GM12874 (cell line): ENCODE measurements around the gene XRCC4.

ENCODE experiments used
- TF ChIP-seq, protein P1 (sequence below): IDR thresholded peaks from 2 replicates; pipeline ENCODE4 v1.5.1; 2011; ENCODE audit warnings: low read depth, mild to moderate bottlenecking, control low read depth, low read length, moderate library complexity; ENCODE audit not compliant: insufficient read depth

Gene XRCC4

DNA sequence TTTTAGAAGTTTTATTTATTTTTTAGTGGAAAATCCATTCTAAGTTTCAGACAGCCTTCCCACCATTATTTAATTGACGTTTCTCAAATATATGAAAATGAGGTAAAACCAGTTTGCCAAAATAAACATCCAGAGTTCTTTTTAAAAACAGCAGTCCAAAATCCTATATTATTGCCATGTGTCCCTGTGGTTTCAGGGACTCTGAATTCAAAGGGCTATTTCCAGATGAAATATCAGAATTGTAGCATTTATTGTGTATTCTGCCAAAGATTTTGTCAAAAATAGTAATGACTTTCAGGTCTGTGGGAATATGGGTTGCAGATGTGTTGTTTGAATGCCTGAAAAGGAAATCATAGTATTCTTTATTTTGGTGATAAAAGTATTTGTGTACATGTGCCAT lies 41.6 kb downstream of the XRCC4 start:
- TF ChIP-seq, protein P1, sequence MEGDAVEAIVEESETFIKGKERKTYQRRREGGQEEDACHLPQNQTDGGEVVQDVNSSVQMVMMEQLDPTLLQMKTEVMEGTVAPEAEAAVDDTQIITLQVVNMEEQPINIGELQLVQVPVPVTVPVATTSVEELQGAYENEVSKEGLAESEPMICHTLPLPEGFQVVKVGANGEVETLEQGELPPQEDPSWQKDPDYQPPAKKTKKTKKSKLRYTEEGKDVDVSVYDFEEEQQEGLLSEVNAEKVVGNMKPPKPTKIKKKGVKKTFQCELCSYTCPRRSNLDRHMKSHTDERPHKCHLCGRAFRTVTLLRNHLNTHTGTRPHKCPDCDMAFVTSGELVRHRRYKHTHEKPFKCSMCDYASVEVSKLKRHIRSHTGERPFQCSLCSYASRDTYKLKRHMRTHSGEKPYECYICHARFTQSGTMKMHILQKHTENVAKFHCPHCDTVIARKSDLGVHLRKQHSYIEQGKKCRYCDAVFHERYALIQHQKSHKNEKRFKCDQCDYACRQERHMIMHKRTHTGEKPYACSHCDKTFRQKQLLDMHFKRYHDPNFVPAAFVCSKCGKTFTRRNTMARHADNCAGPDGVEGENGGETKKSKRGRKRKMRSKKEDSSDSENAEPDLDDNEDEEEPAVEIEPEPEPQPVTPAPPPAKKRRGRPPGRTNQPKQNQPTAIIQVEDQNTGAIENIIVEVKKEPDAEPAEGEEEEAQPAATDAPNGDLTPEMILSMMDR: no peak

DNA sequence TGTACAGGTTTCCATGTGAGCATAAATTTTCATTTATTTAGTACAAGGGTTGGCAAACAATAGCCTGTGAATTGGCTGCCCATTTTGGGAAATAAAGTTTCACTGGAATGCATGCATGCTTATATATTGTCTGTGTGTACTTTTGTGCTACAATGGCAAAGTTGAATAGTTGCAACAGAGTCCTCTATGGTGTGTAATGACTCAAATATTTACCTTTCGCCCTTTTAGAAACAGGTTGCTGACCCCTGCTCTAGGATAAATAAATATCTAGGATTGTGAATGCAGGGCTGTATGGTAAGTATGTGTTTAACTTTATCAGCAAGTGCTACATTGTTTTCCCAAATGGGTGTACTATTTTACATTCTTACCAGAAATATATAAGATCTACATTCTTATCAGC lies 47.2 kb downstream of the XRCC4 start:
- TF ChIP-seq, protein P1: no peak

DNA sequence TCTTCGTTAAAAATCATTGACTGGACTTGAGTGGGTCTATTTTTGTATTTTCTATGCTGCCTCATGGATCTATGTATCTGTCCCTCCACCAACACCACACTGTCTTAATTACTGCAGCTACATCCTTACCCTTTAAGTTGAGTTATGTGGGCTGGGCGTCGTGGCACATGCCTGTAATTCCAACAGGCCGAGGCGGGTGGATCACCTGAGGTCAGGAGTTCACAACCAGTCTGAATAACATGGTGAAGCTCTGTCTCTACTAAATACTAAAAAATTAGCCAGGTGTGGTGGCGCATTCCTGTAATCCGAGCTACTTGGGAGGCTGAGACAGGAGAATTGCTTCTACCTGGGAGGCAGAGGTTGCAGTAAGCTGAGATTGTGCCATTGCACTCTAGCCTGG lies 48.2 kb downstream of the XRCC4 start:
- TF ChIP-seq, protein P1: no peak

DNA sequence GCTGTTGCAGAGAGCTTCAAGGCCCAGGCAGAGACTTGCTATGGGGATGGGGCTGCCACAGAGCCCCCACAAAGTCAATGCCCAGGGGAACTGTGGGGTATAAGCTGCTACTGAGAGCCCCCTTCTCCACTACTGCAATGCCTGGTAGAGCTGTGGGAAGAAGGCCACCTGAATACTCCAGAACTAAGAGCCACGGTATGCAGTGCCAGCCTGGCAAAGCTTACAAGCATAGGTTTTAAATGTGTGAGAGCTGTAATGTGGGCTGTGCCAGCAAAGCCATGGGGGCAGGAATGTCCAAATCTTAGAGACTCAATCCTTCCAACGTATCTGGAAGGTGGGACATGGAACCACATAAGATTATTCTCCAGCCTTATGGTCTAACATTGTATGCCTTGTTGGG lies 49.2 kb downstream of the XRCC4 start:
- TF ChIP-seq, protein P1: no peak

DNA sequence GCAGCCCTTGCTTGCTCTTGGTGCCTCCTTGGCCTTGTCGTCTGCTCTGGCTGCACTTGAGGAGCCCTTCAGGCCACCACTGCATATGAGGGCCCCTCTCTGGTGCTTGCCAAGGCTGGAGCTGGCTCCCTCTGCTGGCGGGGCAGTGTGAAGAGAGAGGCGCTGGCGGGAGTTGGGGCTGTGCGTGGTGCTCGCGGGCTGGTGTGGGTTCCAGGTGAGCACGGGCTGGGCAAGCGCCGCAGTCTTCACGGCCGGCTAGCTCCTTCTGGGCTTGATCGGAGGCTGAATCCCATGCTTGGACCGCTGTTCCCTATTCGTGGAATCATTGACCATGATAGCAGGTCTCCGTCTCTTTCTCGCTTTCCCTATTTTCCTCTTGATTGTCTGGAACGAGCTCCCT lies 56.5 kb downstream of the XRCC4 start:
- TF ChIP-seq, protein P1: no peak

DNA sequence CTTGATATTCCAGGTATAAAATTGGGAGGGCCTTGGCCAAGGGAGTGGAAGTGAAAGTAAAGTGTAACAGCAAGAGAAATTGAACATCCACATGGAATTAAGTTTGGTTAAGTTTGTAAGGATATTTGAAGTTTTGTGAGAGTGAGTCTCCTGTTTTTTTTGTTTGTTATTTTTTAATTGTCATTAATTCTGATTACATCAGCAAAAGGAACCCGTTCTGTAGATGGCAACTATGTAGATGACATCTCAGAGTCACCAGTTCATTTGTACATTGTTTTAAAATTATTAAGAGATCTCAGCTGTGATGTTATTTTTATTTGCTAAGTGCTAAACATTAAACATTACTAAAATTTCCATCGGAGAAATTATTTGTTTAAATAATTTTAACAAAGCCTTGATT lies 65.2 kb downstream of the XRCC4 start:
- TF ChIP-seq, protein P1: no peak

DNA sequence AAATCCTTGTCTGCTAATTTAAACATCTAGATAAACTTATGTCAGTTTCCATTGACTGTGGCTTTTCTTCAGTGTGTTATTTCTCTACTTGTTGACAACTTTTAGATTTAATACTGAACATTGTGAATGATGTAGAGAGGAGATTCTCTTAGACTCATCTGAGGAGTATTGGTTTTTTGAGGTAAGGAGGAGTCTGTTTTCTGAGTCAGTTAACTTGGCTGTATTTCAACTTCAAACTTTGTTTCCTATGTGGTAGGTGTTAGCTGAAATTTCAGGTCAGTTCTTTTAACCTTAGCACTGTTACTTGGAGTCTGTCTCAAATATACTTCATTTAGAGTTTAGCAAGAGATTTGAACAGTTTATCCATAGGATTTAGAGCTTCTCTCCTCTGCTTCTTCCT lies 67.9 kb downstream of the XRCC4 start:
- TF ChIP-seq, protein P1: no peak

DNA sequence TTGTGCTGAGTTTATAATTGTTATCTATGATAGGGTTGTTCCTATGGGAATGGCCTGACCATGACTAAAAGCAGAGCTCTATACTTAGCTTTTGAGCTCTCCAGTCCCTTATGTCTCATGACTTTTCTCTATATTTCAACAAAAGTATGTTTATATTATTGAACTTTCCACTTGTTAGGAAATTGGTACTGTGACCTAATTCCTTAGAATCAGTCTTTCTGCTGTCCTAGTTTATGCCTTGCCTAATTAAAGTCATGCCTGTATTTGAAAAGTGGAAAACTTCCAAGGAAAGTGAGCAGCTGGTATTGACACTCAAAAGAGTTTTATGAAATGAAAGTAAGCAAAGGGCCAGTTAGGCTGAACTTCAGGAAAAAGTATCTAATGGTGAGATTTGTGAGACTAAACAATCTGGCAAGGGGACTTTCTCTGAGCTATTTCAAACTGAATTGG lies 68.6 kb downstream of the XRCC4 start:
- TF ChIP-seq, protein P1: no peak
